ENCODE measurements around the gene RSPO1.

The RSPO1 gene

DNA sequence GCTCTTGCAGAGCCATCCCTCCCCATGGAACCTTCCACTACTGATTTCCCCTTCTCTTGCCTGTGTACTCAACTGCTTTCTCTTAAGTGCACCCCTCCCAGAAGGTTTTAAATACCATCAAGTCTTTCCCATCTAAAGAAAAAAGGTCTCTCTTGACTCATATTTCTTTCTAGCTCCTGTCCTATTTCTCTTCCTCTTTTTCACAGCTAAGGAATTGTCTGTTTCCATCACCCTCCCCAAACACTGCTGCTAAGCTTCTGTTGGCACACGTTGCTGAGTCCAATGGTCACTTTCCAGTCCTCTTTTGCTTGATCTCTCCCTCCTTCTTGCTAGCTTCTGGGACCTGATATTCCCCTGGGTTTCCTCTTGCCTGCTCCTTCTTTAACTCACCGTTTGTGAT is 25.7 kb downstream of the RSPO1 start:
- no peak overlapping the region for H3K4me3 ChIP-seq (ENCODE audit: low read depth, low read length)
- no peak for TF ChIP-seq CTCF (IDR thresholded peaks at IDR 0.05; ENCODE audit: borderline replicate concordance, insufficient read depth, low read depth, low read length)

DNA sequence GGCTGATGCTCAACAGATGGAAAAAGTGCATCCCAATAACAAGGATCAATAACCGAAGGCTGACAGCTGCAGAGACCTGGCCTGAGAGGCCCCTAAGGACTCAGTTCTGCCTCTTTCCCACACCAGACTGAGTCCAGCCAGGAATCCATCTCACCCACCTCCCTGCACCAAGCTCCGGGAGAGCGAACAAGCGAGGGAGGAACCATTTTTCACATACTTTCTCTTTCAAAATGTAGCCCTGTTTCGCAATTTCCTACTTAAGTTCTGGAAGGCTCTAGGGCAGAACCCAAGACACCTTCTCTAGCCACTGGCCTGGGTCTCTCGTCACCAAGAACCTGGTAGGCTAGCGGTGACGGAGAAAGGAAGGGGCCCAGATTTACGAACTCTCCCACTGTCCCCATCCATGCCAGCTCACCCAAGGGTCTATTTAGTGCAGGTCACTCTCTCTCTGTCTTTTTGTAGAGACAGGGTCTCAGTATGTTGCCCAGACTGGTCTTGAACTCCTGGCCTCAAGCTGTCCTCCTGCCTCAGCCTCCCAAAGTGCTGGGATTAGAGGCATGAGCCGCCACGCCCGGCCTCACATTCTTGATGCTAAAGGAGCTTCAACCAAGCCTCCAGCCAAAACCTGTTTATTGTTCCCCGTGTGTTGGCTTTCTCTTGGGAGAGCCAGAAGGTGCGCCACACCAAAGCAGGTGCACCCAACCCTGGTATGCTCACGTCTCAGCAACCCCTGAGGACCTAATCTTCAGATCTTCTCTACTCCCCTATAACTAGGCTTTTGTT is 28.0 kb downstream of the RSPO1 start:
- no peak overlapping the region for H3K4me3 ChIP-seq (ENCODE audit: low read depth, low read length)
- TF ChIP-seq CTCF (IDR thresholded peaks at IDR 0.05; ENCODE audit: borderline replicate concordance, insufficient read depth, low read depth, low read length): no peak

DNA sequence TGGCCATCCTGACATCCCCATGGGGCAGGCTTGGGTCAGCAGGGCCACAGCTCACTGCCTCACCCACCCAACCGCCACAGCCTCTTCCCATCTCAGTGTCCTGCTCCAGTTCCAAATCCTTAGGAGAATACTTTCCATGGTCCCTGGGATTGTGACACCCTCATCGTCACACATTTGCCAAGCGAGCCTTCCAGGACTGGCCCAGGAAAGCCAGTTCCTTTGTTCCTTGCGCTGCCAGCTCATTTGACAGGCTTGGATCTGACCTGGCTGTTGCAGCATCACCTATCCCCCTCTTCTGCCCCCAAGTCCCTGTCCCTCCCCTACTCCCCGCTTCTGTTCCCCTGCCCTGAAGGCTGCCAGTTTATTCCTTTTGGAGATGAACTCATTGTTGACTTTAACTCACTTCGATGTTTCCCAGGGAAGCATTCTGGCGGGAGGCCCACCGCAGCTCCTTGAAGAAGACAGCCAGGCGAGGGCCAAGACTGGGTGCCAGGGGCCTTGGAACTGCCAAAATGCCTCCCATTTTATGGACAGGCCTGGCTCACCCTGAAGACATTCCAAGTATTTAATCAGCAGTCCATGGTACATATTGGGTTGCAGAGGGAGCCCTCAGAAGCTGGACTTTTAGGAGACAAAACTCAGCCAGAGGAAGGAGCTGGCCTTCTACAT is 28.8 kb downstream of the RSPO1 start:
- no peak for TF ChIP-seq CTCF (IDR thresholded peaks at IDR 0.05; ENCODE audit: borderline replicate concordance, insufficient read depth, low read depth, low read length)
- H3K4me3 ChIP-seq (ENCODE audit: low read depth, low read length): no peak overlapping the region

GRCh38 chr1:37605061-37605650 is 29.5 kb downstream of the RSPO1 start:
- no peak for TF ChIP-seq CTCF (IDR thresholded peaks at IDR 0.05; ENCODE audit: borderline replicate concordance, insufficient read depth, low read depth, low read length)
- no peak overlapping the region for H3K4me3 ChIP-seq (ENCODE audit: low read depth, low read length)

- no peak overlapping the region for H3K4me3 ChIP-seq (ENCODE audit: low read depth, low read length)
- TF ChIP-seq CTCF (IDR thresholded peaks at IDR 0.05; ENCODE audit: borderline replicate concordance, insufficient read depth, low read depth, low read length): peak; percentile 62
Measured at GRCh38 chr1:37602750-37603694, 31.7 kb downstream of the RSPO1 start.

- no peak overlapping the region for H3K4me3 ChIP-seq (ENCODE audit: low read depth, low read length)
- no peak for TF ChIP-seq CTCF (IDR thresholded peaks at IDR 0.05; ENCODE audit: borderline replicate concordance, insufficient read depth, low read depth, low read length)
Measured at GRCh38 chr1:37601441-37601840, 33.3 kb downstream of the RSPO1 start.

All from GM12875 (cell line).